GF-D8 (cell line): ENCODE measurements around the gene HYDIN.

Experiments
- DNase-seq: peaks from one replicate; lab custom pipeline; 2025; lab: John Stamatoyannopoulos, UW

Gene HYDIN

DNA sequence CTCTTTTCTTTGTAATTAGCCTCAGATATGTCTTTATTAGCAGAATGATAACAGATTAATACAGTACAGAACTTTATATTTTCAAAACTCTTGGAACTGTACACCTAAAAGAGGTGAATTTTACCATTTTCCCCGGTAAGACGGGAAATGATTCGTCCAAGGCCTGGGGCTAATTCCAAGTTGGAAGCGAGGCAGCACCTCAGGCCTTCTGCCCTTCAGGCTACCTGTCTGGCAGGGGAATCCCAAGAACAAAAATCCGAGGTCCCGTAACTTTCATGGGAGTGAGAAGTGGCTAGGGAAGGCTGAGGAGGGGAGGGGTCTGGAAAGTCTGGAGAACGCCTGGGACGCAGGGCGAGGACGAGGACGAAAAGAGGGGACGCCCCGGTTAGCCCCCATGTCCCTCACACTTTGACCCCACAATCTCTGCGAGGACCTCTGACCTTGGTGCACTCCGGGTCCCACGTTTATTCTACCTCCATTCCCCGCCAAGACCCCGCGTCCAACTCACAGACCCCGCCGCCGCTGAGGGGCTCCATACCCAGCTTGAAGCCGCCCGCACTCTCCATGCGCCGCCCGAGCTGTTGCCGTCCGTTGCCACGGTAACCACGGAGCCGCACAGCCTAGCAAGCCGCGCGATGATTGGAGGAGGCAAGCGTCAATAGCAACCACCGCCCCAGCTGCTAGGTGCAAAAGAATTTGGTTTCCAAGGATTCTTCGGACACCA is at the start of gene HYDIN:
Gene HYDIN (minus strand): TSS at position 601 of the 724 bp plus-strand sequence. CDS start 43,827 bp downstream, outside the sequence.
- DNase-seq = no peak

DNA sequence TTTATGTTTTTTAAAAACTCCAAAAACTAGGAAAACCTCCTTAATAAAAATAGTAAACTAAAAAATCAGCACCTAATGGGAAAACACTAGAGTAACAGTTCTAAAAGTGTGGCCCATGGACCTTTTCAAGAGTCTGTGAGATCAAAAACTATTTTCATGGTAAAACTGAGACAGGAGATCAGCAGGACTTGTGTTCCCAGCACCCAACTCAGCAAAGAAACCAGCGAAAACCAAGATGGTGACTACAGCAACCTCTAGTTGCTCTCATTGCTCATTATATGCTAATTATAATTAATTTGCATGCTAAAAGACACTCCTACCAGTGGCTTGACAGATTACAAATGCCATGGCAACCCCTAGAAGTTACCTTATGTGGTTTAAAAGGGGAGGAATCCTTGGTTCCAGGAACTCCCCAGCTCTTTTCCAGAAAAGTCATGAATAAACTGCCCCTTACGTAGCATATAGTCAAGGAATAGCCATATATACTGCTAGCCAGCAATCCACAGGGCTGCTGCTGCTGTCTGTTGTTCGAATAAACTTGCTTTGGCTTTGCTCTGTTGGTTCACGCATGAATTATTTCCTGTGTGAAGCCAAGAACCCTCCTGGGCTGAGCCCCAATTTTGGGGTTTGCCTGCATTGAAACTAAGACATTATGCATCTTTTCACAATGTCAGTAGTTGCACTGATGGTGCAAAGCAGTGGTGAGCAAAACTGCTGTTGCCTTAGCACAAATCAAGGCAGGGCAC is 46.2 kb upstream of the HYDIN start:
- no peak for DNase-seq

DNA sequence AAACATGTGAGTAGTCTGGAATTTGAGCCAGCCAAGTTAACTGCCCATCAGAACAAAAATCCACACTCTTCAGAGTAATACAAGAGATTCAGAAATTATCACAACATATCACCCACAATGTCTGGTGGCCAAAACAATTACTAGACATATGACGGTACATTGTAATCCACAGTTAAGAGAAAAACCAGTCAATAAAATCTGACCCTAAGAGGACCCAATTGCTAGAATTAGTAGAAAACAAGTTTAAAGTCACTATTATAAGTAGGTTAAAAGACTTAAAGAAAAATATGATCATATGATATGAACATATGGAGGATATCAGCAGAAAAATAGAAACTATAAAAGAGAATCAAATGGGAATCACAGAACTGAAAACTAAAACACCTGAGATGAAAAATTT is 42.9 kb upstream of the HYDIN start:
- no peak for DNase-seq

DNA sequence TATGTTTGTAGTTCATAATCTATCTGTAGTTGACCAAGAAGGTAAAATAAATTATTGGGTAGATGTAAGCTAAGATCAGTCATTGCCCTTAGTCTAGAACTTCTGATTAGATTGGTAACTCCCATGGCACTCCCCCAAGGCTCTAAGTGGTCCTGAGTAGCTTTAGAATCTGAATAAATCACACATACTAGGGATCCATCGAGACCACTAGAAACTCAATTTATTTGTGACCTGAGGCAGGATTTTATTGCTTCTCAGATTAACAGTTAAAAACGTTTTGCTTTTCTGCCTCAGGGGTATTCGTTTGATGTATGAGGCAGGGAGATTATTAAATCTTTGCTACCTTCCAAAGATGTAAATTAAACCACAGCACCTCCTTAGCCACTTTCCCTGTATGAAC is 33.8 kb upstream of the HYDIN start:
- DNase-seq = no peak

DNA sequence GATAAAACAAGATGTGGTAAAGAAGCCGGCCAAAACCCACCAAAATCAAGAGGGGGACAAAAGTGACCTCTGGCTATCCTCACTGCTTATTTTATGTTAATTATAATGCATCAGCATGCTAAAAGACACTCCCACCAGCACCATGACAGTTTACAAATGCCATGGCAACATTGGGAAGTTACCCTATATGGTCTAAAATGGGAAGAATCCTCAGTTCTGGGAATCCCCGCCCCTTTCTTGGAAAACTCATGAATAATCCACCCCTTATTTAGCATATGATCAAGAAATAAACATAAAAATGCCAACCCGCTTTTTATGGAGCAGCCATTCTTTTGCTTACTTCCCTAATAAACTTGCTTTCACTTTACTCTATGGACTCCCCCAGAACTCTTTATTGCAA is 33.1 kb upstream of the HYDIN start:
- DNase-seq = no peak

DNA sequence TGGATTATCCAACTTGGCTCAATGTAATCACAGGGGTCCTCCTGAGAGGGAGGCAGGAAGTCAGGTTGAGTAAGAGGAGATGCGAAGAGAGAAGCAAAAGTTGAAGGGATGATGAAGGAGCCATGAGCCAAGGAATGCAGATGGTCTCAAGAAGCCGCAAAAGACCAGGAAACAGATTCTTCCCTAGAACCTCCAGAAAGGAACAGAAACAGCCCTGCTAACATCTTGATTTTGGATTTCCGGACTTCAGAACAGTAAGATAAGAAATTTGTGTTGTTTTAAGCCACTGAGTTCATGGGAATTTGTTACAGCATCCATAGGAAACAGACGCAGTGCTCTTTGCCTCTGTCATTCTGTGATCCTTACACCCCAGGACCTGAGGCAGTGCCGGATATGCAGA is 31.9 kb upstream of the HYDIN start:
- no peak for DNase-seq

DNA sequence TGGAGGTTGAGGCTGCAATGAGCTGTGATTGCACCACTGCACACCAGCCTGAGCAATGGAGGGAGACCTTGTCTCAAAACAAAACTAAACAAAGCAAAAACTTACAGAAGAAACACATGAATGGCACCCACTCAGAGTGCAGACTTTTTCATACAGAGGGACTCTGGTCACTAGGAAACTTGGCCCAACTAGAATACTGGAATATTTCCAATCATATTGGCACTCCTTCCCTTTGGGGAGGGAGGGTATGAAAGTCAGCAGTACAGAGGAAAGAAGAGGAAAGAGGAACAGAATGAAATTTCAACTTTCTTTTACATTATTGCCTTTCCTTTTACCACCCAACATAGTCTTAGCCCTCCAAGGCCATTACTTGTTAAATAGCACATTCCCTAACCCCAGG is 30.5 kb upstream of the HYDIN start:
- no peak for DNase-seq

DNA sequence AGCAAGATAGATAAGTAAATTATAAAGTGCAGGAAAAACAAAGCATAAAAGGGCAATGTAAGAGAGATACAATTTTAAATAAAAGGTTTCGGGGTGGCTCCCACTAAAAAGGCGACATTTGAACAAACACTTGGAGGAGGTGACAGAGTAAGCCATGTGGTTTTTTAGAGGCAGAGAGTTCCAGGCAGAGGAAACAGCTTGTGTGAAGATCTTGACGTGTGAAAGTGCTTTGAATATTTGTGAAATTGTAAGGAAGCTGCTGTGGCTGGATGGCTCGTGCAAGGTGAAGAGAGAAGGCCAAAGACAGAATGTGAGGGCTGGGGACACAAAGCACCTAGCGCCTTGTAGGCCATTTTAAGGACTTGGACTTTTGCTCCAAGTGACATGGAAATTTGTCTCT is 28.6 kb upstream of the HYDIN start:
- no peak for DNase-seq

DNA sequence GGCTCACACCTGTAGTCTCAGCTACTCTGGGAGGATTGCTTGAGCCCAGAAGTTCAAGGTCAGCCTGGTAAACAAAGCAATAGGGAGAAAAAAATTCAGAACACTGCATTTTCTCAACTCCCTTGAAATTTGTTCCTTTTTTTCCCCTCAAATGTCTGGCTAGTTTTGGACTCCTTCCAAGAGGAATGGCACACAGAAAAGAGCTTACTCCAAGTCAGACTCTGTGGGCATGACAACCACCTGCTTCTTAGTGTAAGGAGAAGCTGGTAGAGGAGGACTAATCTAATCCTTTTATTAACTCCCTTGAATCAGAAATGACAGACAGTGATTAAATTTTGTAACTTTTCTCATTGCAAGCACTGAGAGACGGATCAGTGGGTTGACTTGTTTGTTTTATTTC is 27.9 kb upstream of the HYDIN start:
- no peak for DNase-seq

DNA sequence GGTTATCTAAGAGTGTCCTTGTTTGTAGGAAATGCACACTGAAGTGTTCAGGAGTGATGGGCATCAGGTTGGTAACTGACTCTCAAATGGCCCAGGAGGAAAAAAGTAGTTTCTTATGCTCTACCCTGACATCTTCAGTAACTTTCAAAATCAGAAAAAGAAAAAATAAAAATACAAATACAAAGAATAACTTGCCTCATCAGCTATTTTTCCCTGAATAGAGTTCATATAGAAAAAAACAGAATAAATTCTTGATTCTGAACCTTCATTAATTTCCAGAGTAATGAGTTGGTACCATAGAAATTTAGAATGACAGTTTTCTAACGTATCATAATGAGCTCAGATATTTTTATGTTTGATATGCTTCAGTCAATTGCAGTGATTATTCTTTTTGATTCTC is 27.2 kb upstream of the HYDIN start:
- DNase-seq = no peak

DNA sequence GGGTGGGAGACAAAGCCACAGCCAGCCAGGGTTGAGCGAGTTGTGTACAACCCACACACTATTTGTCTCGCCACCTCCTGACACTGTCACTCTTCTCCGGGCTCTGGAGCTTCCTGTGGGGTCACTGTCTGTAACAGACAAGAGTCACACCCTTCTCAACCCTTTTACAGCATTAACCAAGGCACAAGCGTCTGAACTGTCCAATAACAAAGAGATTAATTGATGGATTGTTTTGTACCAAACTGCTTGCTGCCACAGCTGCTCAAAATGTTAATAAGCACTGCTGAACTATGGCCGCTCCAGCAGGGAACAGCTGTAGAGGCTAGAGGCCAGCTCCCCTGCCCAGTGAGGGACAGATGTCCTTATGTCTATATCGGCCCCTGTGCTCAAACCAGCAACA is 25.2 kb upstream of the HYDIN start:
- no peak for DNase-seq

DNA sequence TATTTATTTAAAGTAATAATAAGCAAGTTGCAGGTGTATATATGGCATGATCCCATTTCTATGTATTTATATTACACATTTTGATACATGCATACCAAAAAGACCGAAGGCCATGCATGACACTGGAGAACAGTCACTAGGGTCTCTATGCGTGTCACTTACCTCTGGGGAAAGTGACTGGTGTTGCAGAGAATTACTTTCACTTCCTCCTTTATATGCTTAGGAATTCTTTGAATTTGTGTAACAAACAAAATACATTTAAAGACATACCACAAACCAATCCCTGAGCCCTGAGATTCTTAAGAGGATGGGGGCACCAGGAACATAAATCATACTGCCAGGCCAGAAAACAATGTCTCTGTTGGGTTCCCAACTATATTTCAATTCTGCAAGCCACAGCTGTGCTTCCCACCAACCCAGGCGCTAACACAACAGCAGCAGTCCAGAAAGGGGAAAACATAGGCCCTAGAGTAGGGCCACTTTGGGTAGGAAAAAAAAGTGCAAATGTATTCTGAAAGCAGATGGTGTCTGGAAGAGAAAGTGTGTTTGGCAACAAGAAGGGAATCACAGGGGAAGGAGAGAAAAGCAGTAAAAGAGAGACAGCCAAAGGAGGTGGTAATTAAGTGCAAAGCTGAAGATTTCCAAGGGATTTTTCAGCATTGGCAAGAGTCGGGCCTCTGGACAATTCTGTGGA is 24.5 kb upstream of the HYDIN start:
- no peak for DNase-seq

DNA sequence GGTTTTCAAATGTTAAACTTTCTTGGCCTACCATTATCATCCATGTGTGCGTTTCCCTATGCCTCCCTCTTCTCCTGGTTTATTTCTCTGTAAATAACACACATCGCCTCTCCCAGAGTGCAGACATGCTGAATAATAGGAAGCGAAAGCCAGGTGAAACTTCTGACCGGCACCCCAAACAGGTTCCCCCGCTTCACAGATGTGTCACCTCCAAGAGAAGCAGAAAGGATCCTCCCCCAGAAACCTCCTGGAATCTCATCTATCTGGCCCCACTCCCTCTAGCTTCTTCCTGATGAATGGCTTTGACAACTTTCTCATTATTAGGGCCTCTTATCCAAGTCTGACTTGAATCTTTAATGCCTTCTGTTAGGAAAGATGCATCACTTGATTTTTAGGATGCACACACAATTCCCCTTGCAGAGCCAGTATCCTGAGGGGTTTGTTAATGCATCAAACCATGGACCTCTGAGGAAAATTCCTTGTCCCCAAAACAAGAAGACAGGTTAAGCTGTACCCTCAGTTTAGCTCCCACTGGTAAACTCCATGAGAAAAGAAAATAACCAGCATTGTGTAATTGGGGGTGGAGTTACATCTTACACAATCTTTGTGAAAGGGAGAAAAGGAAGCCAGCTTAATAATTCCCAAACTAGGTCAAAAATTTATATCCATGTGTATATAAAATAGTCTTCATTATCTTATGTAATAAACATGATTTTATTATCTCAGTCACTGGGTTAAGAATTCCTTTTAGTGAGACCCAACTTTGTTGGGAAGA is 20.1 kb upstream of the HYDIN start:
- no peak for DNase-seq

DNA sequence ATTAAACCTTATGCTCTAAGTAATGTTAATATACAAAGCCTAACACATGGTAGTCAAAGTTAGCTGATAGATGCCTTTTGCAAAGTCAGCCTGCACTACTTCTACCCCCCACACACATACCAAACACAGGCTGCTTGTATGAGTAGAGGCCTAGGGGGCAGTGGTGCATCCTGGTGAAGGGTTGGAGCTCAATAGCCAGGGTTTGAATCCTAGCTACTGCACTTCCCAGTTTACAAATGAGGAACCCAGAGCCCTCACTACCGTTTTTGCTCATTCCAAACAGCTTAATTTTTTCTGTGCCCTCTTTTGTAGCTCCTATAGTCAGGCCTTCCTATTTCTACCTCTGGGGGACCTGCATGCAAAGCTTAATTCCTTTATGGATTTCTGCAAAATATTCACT is 18.9 kb upstream of the HYDIN start:
- no peak for DNase-seq

DNA sequence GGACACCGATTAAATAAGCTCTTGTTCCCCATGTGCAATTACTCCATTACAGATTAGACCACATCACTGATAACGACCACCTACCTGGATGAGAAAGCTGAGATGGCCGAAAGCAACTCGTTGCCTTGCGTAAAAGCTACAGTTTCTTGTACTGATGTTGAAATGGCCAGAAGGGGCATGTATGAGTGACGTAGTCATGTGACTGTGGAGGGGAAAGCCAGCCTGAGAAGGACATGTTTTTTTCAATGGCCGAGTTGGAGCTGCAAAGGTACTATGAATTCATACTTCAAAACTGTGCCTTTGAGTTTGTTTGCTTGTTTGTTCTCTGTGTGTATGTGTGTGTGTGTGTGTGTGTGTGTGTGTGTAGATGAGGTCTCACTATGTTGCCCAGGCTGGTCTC is 17.0 kb upstream of the HYDIN start:
- no peak for DNase-seq

DNA sequence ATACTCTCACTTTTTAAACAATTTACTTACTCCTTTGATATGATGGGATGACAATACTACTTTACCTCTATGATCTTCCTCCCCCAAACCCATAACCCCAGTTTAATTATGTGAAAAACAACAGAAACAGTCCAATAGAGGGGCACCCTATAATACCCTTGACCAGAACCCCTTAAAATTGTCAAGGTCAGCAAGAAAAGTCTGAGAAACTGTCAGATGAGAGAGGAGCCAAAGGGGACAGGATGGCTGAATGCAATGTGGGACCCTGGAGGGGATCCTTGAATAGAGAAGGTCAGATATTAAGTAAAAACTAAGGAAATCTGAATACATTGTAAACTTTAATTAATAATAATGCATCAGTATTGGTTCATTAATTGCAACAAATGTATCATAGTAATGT is 15.8 kb upstream of the HYDIN start:
- DNase-seq = no peak

DNA sequence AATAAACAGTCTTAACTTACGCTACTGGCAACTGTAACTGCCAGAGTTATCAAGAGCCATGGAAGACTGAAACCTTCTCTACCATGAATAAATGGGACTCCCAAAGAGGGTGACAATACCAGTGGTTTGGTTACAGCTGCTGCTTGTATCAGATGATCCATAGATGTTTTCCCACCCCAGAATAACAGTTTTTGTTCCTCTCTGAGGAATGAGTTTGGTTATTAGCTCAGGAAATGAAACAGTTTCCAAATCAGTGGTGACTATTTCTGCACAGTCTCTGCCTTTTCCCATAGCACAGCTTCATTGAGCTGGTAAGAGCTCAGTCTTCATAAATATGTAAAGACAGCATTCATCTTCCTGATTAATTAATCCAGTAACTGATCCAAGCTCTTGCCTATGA is 14.0 kb upstream of the HYDIN start:
- DNase-seq = no peak

DNA sequence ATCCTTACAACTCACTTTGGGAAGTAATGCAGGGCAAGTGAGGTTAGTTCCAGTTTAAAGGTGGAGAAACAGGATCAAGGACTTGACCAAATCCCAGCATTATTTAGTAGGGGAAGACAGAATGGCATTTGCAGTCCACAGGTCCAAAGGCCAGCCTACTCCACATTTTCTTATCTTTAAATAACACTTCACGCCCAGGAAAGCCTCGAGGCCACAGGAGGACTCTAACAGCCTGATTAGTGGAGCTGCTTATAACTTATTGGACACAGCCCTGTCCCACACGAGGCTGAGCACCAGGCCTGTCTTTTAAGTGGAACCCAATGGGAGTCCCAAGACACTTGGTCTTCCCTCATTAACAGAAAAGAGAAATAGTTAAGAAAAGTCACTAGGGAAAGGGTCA is 12.1 kb upstream of the HYDIN start:
- no peak for DNase-seq

DNA sequence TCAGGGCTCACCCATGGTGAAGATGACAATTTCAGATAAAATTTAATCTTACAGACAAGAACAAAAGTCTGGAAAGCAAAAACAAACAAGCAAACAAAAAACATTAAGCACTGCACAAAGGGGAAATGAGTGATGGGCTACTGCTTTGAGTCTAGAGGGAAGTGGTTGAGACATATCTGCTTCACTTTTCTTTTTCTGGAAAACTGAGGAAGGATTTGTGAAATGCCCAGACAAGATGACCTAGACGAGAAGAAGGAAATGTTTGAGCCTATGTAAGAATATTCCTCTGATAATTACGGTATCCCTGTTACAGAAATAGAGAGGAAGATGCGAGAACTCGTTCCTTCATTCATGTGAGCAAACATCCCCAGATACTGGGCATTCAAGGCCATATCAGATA is 11.5 kb upstream of the HYDIN start:
- DNase-seq = no peak

DNA sequence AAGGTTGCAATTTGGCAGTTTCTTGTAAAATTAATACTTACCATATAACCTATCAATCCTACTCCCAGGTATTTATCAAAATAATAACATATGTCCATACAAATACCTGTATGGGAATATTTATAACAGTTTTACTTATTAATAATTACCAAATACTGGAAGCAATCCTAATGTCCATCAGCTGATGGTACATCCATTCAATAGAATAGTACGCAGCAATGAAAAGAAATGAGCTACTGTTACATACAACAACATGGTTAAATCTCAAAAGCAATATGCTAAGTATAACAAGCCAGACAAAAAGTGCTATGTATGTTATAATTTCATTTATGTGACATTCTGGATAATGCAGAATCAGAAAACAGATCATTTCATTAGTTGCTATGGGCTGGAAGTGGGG is 1.2 kb downstream of the HYDIN start:
- DNase-seq = no peak

DNA sequence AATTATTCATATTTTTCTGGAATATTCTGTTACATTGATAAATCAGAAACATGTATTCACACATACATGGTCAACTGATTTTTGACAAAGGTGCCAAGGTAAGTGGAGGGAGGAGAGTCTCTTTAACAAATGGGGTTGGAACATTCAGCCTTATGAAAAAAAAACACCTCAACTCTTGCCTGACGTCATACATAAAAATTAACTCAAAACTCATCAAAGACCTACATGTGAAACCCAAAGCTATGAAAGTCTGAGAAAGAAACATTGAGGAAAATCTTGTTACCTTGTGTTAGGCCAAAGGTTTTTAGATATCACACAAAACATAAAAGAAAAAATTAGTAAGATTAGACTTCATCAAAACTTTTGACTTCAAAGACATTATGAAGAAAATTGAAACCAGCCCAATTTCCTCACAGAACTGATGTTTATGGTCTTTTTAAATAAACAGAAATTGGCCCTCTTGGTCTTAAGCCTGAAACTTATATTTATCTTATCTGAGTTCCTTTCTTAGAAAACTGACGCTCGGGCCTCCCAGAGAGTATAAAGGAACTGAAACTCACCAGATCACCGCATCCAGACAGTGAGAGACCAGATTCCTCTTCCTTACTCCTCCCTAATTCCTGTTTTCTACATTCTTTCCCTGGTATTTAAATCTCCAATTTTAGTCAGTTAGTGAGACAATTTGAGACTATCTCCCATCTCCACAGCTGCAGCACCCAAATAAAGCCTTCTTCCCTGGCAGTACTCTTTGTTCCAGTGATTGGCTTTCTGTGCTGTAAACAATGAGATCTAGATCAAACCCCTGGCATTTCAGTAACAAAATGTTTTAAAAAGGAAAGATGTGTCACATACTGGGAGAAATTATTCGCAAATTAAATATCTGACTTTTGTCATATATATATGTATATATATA is 4.0 kb downstream of the HYDIN start:
- DNase-seq = no peak
